Cardiac muscle cell (in vitro differentiated cells and primary cell): Measurements from ENCODE around the gene GABRR2. TPM values are rescaled to one million over a fixed set of nuclear protein-coding genes. Genes with fewer than 3 reads are reported as not detected.

Experiments used
- DNase-seq, 2 donors: peaks; one replicate each; pipeline versions ENCODE4 v3.0.0 to v3.0.0-alpha.2; 2010 to 2017; ENCODE audit warnings: low read depth in 1 of 2, low spot score in 1 of 2
- H3K27ac ChIP-seq: fragments of 200-600 bp; sonication (generic); 2 replicates; pipeline ENCODE4 v1.5.1; 2016
- H3K27me3 ChIP-seq: fragments of 200-600 bp; sonication (generic); 2 replicates; pipeline ENCODE4 v1.6.0; 2016; ENCODE audit warnings: control low read depth
- H3K36me3 ChIP-seq: fragments of 200-600 bp; sonication (generic); 2 replicates; pipeline ENCODE4 v1.5.1; 2016; ENCODE audit warnings: control low read depth
- H3K4me1 ChIP-seq: fragments of 200-600 bp; sonication (generic); 2 replicates; pipeline ENCODE4 v1.8.1; 2017; ENCODE audit warnings: low read depth, mild to moderate bottlenecking, mixed run types
- H3K4me3 ChIP-seq: fragments of 200-600 bp; sonication (generic); 2 replicates; pipeline ENCODE4 v1.5.1; 2016; ENCODE audit warnings: mild to moderate bottlenecking
- H3K9me3 ChIP-seq: fragments of 200-600 bp; sonication (generic); 2 replicates; pipeline ENCODE4 v1.5.1; 2017; ENCODE audit warnings: low read depth, mild to moderate bottlenecking, control low read depth
- CTCF ChIP-seq: IDR thresholded peaks from 2 replicates; pipeline ENCODE4 v1.5.1; 2012; ENCODE audit warnings: low read depth, mild to moderate bottlenecking, low read length
- polyA plus RNA-seq: library from polyadenylated mRNA; unstranded; fragments of >200 nt; fragmentation: Nextera tagmentation; extraction: Ambion mirVana; gene quantifications from 2 replicates; pipeline ENCODE4 v1.2.1, GENCODE V29; 2016
- total RNA-seq: library from RNA; depleted of rRNA; stranded (reverse); fragments of >200 nt; gene quantifications from 2 replicates; pipeline ENCODE4 v1.2.3, GENCODE V29; 2016

Gene GABRR2
- total and polyA plus RNA-seq, 2 experiments from 2014 or later, result 0.50 to 0.83 TPM

GRCh38 chr6:89357390-89357789, 42.3 kb upstream of the GABRR2 start:
- no peak overlapping the region for H3K27ac ChIP-seq
- no peak overlapping the region for H3K4me3 ChIP-seq
- no peaks in the 10 kb centered on the region for H3K36me3 ChIP-seq
- no peak for TF ChIP-seq CTCF
- no peaks in the 10 kb centered on the region for H3K9me3 ChIP-seq
- H3K4me1 ChIP-seq, result no peaks in the 10 kb centered on the region
- DNase-seq, result no peak
- H3K27me3 ChIP-seq, result no peaks in the 10 kb centered on the region

GRCh38 chr6:89356642-89357170, 41.6 kb upstream of the GABRR2 start:
- no peaks in the 10 kb centered on the region for H3K27me3 ChIP-seq
- H3K36me3 ChIP-seq, result no peaks in the 10 kb centered on the region
- H3K4me1 ChIP-seq, result no peaks in the 10 kb centered on the region
- H3K27ac ChIP-seq, result no peak overlapping the region
- H3K9me3 ChIP-seq, result no peaks in the 10 kb centered on the region
- TF ChIP-seq CTCF, result no peak
- no peak for DNase-seq
- no peak overlapping the region for H3K4me3 ChIP-seq

GRCh38 chr6:89355511-89356194, 40.6 kb upstream of the GABRR2 start:
- Histone ChIP-seq H3K4me3 (no peak overlapping the region), H3K4me1 (peaks cover 8% of the 10 kb centered on the region), H3K27me3 (no peaks in the 10 kb centered on the region), H3K36me3 (no peaks in the 10 kb centered on the region), H3K27ac (no peak overlapping the region), H3K9me3 (no peaks in the 10 kb centered on the region)
- no peak for DNase-seq
- TF ChIP-seq CTCF, result no peak

DNA sequence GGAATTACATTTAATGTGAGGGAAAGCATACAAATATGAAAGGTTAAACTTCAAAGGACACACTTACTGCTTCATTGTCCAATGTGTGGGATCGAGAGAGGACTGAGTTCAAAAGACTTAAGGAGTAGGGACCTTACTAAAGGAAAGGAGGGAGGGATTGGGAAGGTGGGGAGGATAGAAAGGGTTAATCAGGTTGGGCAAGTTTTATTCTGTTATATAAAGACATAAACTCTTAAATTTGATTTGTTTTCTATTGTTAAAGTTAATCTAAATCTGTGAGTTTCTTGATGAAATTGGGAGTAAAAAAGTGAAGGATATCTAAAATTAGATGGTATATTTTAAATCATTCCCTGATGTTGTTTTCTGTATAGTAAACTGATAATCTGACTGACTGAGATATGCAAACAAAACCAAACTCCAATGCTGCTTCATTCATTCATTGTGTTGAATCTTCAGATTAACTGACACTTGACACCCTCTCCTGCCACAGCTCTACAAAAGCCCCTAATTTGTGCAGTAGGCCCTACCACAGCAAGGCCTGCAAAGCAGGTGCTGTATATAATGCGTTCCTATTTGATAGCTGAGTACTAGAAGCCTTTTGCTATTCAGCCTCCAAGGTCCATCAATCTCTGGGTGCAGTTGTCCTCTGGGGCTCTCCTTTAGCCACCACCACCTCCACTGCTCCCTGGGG, 38.7 kb upstream of the GABRR2 start:
- Histone ChIP-seq H3K4me3 (no peak overlapping the region), H3K4me1 (peaks cover 14% of the 10 kb centered on the region), H3K9me3 (no peaks in the 10 kb centered on the region), H3K36me3 (no peaks in the 10 kb centered on the region), H3K27me3 (no peaks in the 10 kb centered on the region), H3K27ac (no peak overlapping the region)
- no peak for TF ChIP-seq CTCF
- no peak for DNase-seq

DNA sequence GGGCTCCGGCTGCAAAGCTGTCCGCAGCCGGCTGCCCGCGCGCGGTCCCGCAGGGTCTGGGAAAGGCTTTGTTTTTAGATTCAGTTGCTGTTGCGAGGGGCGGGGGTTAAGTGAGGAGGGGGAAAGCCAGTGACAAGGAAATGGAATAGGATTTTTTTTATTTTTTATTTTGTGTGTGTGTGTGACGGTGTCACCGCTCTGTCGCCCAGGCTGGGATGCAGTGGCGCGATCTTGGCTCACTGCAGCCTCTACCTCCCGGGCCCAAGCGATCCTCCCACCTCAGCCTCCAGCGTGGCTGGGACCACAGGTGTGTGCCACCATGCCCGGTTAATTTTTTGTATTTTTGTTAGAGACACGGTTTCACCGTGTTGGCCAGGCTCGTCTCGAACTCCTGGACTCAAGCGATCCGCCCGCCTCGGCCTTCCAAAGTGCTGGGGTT, 38.0 kb upstream of the GABRR2 start:
- DNase-seq, result no peak
- H3K27ac ChIP-seq, result peak overlapping the region; percentile 98
- H3K9me3 ChIP-seq, result no peaks in the 10 kb centered on the region
- no peaks in the 10 kb centered on the region for H3K36me3 ChIP-seq
- H3K4me3 ChIP-seq, result peak overlapping the region; percentile 71
- peaks cover 19% of the 10 kb centered on the region for H3K4me1 ChIP-seq
- no peak for TF ChIP-seq CTCF
- no peaks in the 10 kb centered on the region for H3K27me3 ChIP-seq
